Activated CD8-positive, alpha-beta memory T cell treated with anti-CD3 and anti-CD28 coated beads for 1 hour (primary cell): ENCODE measurements around the gene OXSR1.

ENCODE experiments used
- DNase-seq, 2 donors: peaks; one replicate each; pipeline ENCODE4 v3.0.0-alpha.2; 2020; ENCODE audit warnings: low read depth in 1 of 2; ENCODE audit errors: extremely low read depth in 1 of 2

Gene OXSR1

DNA sequence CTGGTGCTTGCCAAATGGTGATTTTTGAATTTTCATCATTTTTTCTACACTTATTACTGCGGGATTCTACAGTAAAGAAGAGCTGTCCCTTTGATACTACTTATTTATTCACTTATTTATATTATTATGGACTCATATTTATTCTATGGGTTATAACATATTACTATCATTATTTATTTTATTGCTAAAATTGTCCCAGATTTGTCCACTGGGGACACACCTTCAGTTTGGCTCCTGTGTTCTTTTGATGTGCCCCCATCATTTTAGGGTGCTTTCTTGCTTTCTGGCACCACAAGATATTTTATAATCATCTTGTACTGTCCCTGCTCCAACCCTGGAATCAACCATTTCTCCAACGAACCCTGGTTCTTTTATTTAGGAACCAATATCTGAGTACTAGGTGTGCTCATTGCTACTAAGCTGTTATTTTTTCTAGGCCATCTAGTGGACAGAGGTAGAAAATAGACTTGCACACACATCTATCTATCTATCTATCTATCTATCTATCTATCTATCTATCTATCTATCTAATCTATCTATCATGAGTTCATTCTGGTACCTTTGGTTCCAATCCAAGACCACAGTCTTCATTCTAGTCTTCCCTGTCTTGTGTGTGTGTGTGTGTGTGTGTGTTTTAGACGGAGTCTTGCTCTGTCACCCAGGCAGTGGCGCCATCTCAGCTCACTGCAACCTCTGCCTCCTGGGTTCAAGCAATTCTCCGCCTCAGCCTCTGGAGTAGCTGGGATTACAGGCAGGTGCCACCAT is 132.8 kb downstream of the OXSR1 start:
- DNase-seq = no peak
